Upper lobe of left lung (tissue), 4 donors: ENCODE data around the gene CUX1.

ENCODE experiments used
- EP300 ChIP-seq, 4 donors: sonication (generic); formaldehyde crosslinking; IDR thresholded peaks; one replicate each; pipeline ENCODE4 v1.5.1; 2017; ENCODE audit warnings: antibody characterized with exemption in 4 of 4, control low read depth in 2 of 4
- POLR2A ChIP-seq, 4 donors: fragments of 450-650 bp; IDR thresholded peaks; one replicate each; pipeline ENCODE4 v1.5.1; 2016 to 2017; ENCODE audit warnings: antibody characterized with exemption in 4 of 4, mild to moderate bottlenecking in 2 of 4
- TF ChIP-seq, protein P1 (sequence below), 6 experiments: fragments of 450-650 bp in 4 of 6; fragments of 200-600 bp in 2 of 6; sonication (generic) in 2 of 6; IDR thresholded peaks; one replicate each; pipeline ENCODE4 v1.5.1; 2016 to 2019; ENCODE audit warnings: antibody characterized with exemption in 6 of 6

DNA sequence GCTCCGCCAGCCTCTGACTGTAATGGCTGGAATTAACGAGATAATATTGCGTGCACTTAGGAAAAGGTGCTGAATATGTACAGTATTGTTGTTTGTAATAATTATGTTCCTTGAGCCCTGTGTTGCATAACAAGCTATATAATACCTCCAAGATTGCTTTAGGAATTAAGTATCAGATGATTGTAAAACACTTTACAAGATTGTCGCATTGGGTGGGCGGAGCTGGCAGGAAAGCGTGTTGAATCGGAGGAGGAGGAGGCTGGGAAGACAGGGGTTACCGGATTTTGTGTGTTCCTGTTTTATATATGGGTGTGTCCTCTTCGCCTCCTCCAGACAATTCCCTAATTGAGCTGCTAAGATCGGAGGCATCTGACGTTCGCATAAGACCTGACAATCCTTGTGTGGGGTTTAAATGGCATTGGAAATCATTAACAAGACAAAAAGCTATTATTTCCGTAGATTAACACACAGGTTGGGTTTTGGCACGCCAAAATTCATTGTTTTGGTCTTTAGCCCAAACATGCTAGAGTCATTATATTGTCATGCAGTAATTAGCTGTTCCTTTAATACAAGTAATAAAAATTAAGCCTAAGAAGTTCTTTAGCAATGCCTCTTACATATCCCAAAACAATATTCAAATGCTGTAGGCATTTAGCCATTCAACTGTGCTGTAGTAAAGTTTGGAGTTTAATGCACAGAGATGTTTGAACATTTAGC lies 276.3 kb downstream of the CUX1 start:
- TF ChIP-seq, protein P1, sequence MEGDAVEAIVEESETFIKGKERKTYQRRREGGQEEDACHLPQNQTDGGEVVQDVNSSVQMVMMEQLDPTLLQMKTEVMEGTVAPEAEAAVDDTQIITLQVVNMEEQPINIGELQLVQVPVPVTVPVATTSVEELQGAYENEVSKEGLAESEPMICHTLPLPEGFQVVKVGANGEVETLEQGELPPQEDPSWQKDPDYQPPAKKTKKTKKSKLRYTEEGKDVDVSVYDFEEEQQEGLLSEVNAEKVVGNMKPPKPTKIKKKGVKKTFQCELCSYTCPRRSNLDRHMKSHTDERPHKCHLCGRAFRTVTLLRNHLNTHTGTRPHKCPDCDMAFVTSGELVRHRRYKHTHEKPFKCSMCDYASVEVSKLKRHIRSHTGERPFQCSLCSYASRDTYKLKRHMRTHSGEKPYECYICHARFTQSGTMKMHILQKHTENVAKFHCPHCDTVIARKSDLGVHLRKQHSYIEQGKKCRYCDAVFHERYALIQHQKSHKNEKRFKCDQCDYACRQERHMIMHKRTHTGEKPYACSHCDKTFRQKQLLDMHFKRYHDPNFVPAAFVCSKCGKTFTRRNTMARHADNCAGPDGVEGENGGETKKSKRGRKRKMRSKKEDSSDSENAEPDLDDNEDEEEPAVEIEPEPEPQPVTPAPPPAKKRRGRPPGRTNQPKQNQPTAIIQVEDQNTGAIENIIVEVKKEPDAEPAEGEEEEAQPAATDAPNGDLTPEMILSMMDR (IDR thresholded peaks at IDR 0.05), result no peak
- no peak for TF ChIP-seq EP300 (IDR thresholded peaks at IDR 0.05)
- no peak for TF ChIP-seq POLR2A (IDR thresholded peaks at IDR 0.05)
